Measurements from ENCODE around the gene SSC4D. TPM values are rescaled to one million over a fixed set of nuclear protein-coding genes. Genes with fewer than 3 reads are reported as not detected.

Gene SSC4D
- total and polyA plus RNA-seq, 9 of the 15 experiments (the other 6 are each of a cell fraction or from before 2014, with no cell fraction given), result 0.06 to 1.1 (median 0.85) TPM; not detected in 1

- no peak for TF ChIP-seq TAF1 (IDR thresholded peaks at IDR 0.05; ENCODE audit: control insufficient read depth, extremely low read depth, insufficient read depth, low read length, severe bottlenecking)
- TF ChIP-seq ELF2 (CRISPR knock-in tag; IDR thresholded peaks at IDR 0.05), result 0 out of 2 replicates have a peak, but pooled peaks have one; percentile 4
- no peak for TF ChIP-seq NCOA6 (IDR thresholded peaks at IDR 0.05)
- no peak for TF ChIP-seq ZNF146 (CRISPR knock-in tag; IDR thresholded peaks at IDR 0.05; ENCODE audit: unreplicated experiment)
- TF ChIP-seq U2AF2 (optimal IDR thresholded peaks at IDR 0.05; ENCODE audit: low read depth, low read length), result no peak
- peak; percentile 78; the same call in 1 of the 2 replicates for TF ChIP-seq SPI1 (IDR thresholded peaks at IDR 0.05; ENCODE audit: borderline replicate concordance, low read depth, low read length)
- no peak for TF ChIP-seq PHF8 (IDR thresholded peaks at IDR 0.05; ENCODE audit: borderline replicate concordance, low read length)
- TF ChIP-seq TAL1 (IDR thresholded peaks at IDR 0.05), result no peak
- TF ChIP-seq, protein P1, sequence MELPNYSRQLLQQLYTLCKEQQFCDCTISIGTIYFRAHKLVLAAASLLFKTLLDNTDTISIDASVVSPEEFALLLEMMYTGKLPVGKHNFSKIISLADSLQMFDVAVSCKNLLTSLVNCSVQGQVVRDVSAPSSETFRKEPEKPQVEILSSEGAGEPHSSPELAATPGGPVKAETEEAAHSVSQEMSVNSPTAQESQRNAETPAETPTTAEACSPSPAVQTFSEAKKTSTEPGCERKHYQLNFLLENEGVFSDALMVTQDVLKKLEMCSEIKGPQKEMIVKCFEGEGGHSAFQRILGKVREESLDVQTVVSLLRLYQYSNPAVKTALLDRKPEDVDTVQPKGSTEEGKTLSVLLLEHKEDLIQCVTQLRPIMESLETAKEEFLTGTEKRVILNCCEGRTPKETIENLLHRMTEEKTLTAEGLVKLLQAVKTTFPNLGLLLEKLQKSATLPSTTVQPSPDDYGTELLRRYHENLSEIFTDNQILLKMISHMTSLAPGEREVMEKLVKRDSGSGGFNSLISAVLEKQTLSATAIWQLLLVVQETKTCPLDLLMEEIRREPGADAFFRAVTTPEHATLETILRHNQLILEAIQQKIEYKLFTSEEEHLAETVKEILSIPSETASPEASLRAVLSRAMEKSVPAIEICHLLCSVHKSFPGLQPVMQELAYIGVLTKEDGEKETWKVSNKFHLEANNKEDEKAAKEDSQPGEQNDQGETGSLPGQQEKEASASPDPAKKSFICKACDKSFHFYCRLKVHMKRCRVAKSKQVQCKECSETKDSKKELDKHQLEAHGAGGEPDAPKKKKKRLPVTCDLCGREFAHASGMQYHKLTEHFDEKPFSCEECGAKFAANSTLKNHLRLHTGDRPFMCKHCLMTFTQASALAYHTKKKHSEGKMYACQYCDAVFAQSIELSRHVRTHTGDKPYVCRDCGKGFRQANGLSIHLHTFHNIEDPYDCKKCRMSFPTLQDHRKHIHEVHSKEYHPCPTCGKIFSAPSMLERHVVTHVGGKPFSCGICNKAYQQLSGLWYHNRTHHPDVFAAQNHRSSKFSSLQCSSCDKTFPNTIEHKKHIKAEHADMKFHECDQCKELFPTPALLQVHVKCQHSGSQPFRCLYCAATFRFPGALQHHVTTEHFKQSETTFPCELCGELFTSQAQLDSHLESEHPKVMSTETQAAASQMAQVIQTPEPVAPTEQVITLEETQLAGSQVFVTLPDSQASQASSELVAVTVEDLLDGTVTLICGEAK (IDR thresholded peaks at IDR 0.05), result no peak; the same call in 1 of the 2 replicates
- TF ChIP-seq, protein P1 (CRISPR knock-in tag; IDR thresholded peaks at IDR 0.05), result no peak
- TF ChIP-seq NFE2 (IDR thresholded peaks at IDR 0.05; ENCODE audit: low read depth), result peak; percentile 66
- TF ChIP-seq, protein P2, sequence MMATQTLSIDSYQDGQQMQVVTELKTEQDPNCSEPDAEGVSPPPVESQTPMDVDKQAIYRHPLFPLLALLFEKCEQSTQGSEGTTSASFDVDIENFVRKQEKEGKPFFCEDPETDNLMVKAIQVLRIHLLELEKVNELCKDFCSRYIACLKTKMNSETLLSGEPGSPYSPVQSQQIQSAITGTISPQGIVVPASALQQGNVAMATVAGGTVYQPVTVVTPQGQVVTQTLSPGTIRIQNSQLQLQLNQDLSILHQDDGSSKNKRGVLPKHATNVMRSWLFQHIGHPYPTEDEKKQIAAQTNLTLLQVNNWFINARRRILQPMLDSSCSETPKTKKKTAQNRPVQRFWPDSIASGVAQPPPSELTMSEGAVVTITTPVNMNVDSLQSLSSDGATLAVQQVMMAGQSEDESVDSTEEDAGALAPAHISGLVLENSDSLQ (IDR thresholded peaks at IDR 0.05), result no peak
These were observed 45.3 kb downstream of the SSC4D start (continued) for GRCh38 chr7:76364198-76364584.

Data from K562 (cell line).